BJ (cell line): ENCODE data around the gene PCLO. TPM values are rescaled to one million over a fixed set of nuclear protein-coding genes. Genes with fewer than 3 reads are reported as not detected.
"Not testable (repeated sequence)": the region's sequence is repeated elsewhere in the genome, so short reads cannot be mapped to it uniquely, and the experiment has no call there.

ENCODE experiments used
- CTCF ChIA-PET: fragments of 350-600 bp; formaldehyde crosslinking; extraction: SDS; loops from one replicate; lab custom pipeline; 2021; ENCODE audit warnings: antibody characterized with exemption, inconsistent platforms; lab: Yijun Ruan, JAX
- POLR2A ChIA-PET: fragments of 300-600 bp; sonication (Branson Sonifier 250); formaldehyde crosslinking; extraction: SDS; loops from one replicate; lab custom pipeline; 2021; ENCODE audit warnings: antibody characterized with exemption; lab: Charles Lee
- DNase-seq: peaks from one replicate; pipeline ENCODE4 v3.0.0-alpha.2; 2011; ENCODE audit warnings: low read depth
- H3K27me3 ChIP-seq: 2 replicates; pipeline ENCODE4 v1.6.0; 2011; ENCODE audit warnings: low read length; ENCODE audit not compliant: control insufficient read depth, insufficient read depth
- H3K36me3 ChIP-seq: 2 replicates; pipeline ENCODE4 v1.5.1; 2011; ENCODE audit warnings: low read length; ENCODE audit not compliant: control insufficient read depth, insufficient read depth
- H3K4me3 ChIP-seq: 2 replicates; pipeline ENCODE4 v1.5.1; 2011; ENCODE audit warnings: low read depth, mild to moderate bottlenecking, control low read depth, low read length
- CTCF ChIP-seq: IDR thresholded peaks from 2 replicates; pipeline ENCODE4 v1.5.1; 2011; ENCODE audit warnings: low read depth, mild to moderate bottlenecking, control low read depth, inconsistent platforms, low read length, moderate library complexity; ENCODE audit not compliant: insufficient read depth
- polyA plus RNA-seq: library from polyadenylated mRNA; depleted of rRNA; stranded (reverse); fragments of >200 nt; gene quantifications from 2 replicates; pipeline ENCODE4 v1.2.3, GENCODE V29; 2011

Gene PCLO
- polyA plus RNA-seq, 1 experiment, result 0.76 TPM

GRCh38 chr7:83085299-83085698 lies 77.4 kb downstream of the PCLO start:
- H3K36me3 ChIP-seq, result no peaks in the 10 kb centered on the region
- CTCF ChIA-PET, result interaction anchor here (0.6 kb wide), 1 partner anchor 71 kb away, joined by 3 read pairs; no protein-coding TSS in a partner anchor
- no peak for TF ChIP-seq CTCF
- H3K27me3 ChIP-seq, result no peaks in the 10 kb centered on the region
- POLR2A ChIA-PET, result no interaction called here
- DNase-seq, result no peak
- H3K4me3 ChIP-seq, result no peak overlapping the region

GRCh38 chr7:83079879-83080278 lies 82.8 kb downstream of the PCLO start:
- DNase-seq, H3K4me3 ChIP-seq, POLR2A ChIA-PET, H3K36me3 ChIP-seq, CTCF ChIA-PET, H3K27me3 ChIP-seq: not testable (repeated sequence)

- no peak for DNase-seq
- POLR2A ChIA-PET, result no interaction called here
Measured at GRCh38 chr7:83077328-83077727, 85.4 kb downstream of the PCLO start.

GRCh38 chr7:83072576-83073517 lies 89.8 kb downstream of the PCLO start:
- ChIA-PET POLR2A (no interaction called here), CTCF (interaction anchor here (1.3 kb wide), 1 partner anchor 332 kb away, joined by 3 read pairs; no protein-coding TSS in a partner anchor)
- no peak overlapping the region for H3K4me3 ChIP-seq
- H3K36me3 ChIP-seq, result no peaks in the 10 kb centered on the region
- TF ChIP-seq CTCF, result peak; percentile 14; the same call in 1 of the 2 replicates
- DNase-seq, result no peak
- no peaks in the 10 kb centered on the region for H3K27me3 ChIP-seq

More at GRCh38 chr7:83077328-83077727, 85.4 kb downstream of the PCLO start:
- no peak for TF ChIP-seq CTCF
- CTCF ChIA-PET, result interaction anchor here (1.1 kb wide), 1 partner anchor 28 kb away, joined by 4 read pairs; no protein-coding TSS in a partner anchor
- no peaks in the 10 kb centered on the region for H3K27me3 ChIP-seq
- no peaks in the 10 kb centered on the region for H3K36me3 ChIP-seq
- no peak overlapping the region for H3K4me3 ChIP-seq

GRCh38 chr7:83065714-83066113 lies 97.0 kb downstream of the PCLO start:
- DNase-seq, result no peak
- Histone ChIP-seq H3K36me3 (no peaks in the 10 kb centered on the region), H3K27me3 (no peaks in the 10 kb centered on the region), H3K4me3 (no peak overlapping the region)
- CTCF ChIA-PET, result no interaction called here
- POLR2A ChIA-PET, result no interaction called here
- no peak for TF ChIP-seq CTCF
